HUES6 (cell line): ENCODE data around the gene PDZD2.
"Not testable (repeated sequence)": the region's sequence is repeated elsewhere in the genome, so short reads cannot be mapped to it uniquely, and the experiment has no call there.

Experiments
- H3K27ac ChIP-seq: 2 replicates; pipeline ENCODE4 v1.7.0; 2013; ENCODE audit warnings: low read depth, mild to moderate bottlenecking, low read length, inconsistent platforms
- H3K27me3 ChIP-seq: 2 replicates; pipeline ENCODE4 v1.6.1; 2013; ENCODE audit warnings: low read length; ENCODE audit not compliant: control insufficient read depth, insufficient read depth
- H3K36me3 ChIP-seq: 2 replicates; pipeline ENCODE4 v1.6.1; 2013; ENCODE audit warnings: low read length; ENCODE audit not compliant: control insufficient read depth, insufficient read depth
- H3K4me1 ChIP-seq: 2 replicates; pipeline ENCODE4 v1.6.1; 2013; ENCODE audit warnings: low read length; ENCODE audit not compliant: control insufficient read depth, insufficient read depth
- H3K4me3 ChIP-seq: 2 replicates; pipeline ENCODE4 v1.5.1; 2013; ENCODE audit warnings: low read depth, low read length
- H3K9ac ChIP-seq: one replicate; pipeline ENCODE4 v1.6.1; 2013; ENCODE audit warnings: mild to moderate bottlenecking, low read length
- H3K9me3 ChIP-seq: 2 replicates; pipeline ENCODE4 v1.6.1; 2013; ENCODE audit warnings: low read depth, low read length; ENCODE audit not compliant: control insufficient read depth, insufficient read depth

Gene PDZD2

GRCh38 chr5:32108167-32108566 is 469.2 kb downstream of the PDZD2 start:
- Histone ChIP-seq H3K9ac (no peak overlapping the region), H3K4me3 (no peak overlapping the region), H3K36me3 (peaks cover 92% of the 10 kb centered on the region), H3K9me3 (peaks cover 4% of the 10 kb centered on the region; the same call in 1 of the 2 replicates), H3K27me3 (no peaks in the 10 kb centered on the region), H3K27ac (no peak overlapping the region), H3K4me1 (no peaks in the 10 kb centered on the region)

- no peak overlapping the region for H3K9ac ChIP-seq
- peaks cover 90% of the 10 kb centered on the region for H3K36me3 ChIP-seq
- no peak overlapping the region for H3K27ac ChIP-seq
- no peaks in the 10 kb centered on the region for H3K4me1 ChIP-seq
- peaks cover 4% of the 10 kb centered on the region; the same call in 1 of the 2 replicates for H3K9me3 ChIP-seq
- no peaks in the 10 kb centered on the region for H3K27me3 ChIP-seq
- H3K4me3 ChIP-seq: no peak overlapping the region
Observed at GRCh38 chr5:32109236-32109635, 470.3 kb downstream of the PDZD2 start.

GRCh38 chr5:32110111-32110696 is 471.3 kb downstream of the PDZD2 start:
- Histone ChIP-seq H3K27ac (no peak overlapping the region), H3K27me3 (no peaks in the 10 kb centered on the region), H3K36me3 (peaks cover 80% of the 10 kb centered on the region), H3K9ac (no peak overlapping the region), H3K9me3 (peaks cover 4% of the 10 kb centered on the region; the same call in 1 of the 2 replicates), H3K4me3 (no peak overlapping the region), H3K4me1 (no peaks in the 10 kb centered on the region)

- H3K9me3 ChIP-seq: no peaks in the 10 kb centered on the region
- H3K9ac ChIP-seq: no peak overlapping the region
- H3K36me3 ChIP-seq: peaks cover 40% of the 10 kb centered on the region
- no peak overlapping the region for H3K4me3 ChIP-seq
- H3K27ac ChIP-seq: no peak overlapping the region
- H3K27me3 ChIP-seq: no peaks in the 10 kb centered on the region
- H3K4me1 ChIP-seq: no peaks in the 10 kb centered on the region
Observed at GRCh38 chr5:32115985-32116384, 477.1 kb downstream of the PDZD2 start.

GRCh38 chr5:32116574-32117313 is 477.8 kb downstream of the PDZD2 start:
- Histone ChIP-seq H3K27me3 (no peaks in the 10 kb centered on the region), H3K36me3 (peaks cover 41% of the 10 kb centered on the region), H3K27ac (no peak overlapping the region), H3K4me3 (no peak overlapping the region), H3K9ac (no peak overlapping the region), H3K4me1 (no peaks in the 10 kb centered on the region), H3K9me3 (no peaks in the 10 kb centered on the region)

GRCh38 chr5:32118922-32119321 is 480.0 kb downstream of the PDZD2 start:
- H3K27ac ChIP-seq, H3K4me3 ChIP-seq, H3K9me3 ChIP-seq, H3K27me3 ChIP-seq, H3K4me1 ChIP-seq, H3K9ac ChIP-seq: not testable (repeated sequence)
- H3K36me3 ChIP-seq: peaks cover 38% of the 10 kb centered on the region

GRCh38 chr5:32123058-32123805 is 484.3 kb downstream of the PDZD2 start:
- H3K27me3 ChIP-seq: no peaks in the 10 kb centered on the region
- no peak overlapping the region for H3K9ac ChIP-seq
- peaks cover 9% of the 10 kb centered on the region for H3K4me1 ChIP-seq
- no peak overlapping the region for H3K4me3 ChIP-seq
- peaks cover 56% of the 10 kb centered on the region for H3K36me3 ChIP-seq
- H3K9me3 ChIP-seq: no peaks in the 10 kb centered on the region
- H3K27ac ChIP-seq: no peak overlapping the region

- Histone ChIP-seq H3K27me3 (no peaks in the 10 kb centered on the region), H3K27ac (no peak overlapping the region), H3K9me3 (no peaks in the 10 kb centered on the region), H3K9ac (no peak overlapping the region), H3K4me3 (no peak overlapping the region), H3K4me1 (peaks cover 9% of the 10 kb centered on the region), H3K36me3 (peaks cover 57% of the 10 kb centered on the region)
Observed at GRCh38 chr5:32123889-32124676, 485.2 kb downstream of the PDZD2 start.

GRCh38 chr5:32126691-32127090 is 487.8 kb downstream of the PDZD2 start:
- Histone ChIP-seq H3K36me3 (peaks cover 48% of the 10 kb centered on the region), H3K9ac (no peak overlapping the region), H3K27ac (no peak overlapping the region), H3K4me1 (peaks cover 9% of the 10 kb centered on the region), H3K27me3 (no peaks in the 10 kb centered on the region), H3K4me3 (no peak overlapping the region), H3K9me3 (no peaks in the 10 kb centered on the region)

GRCh38 chr5:32127711-32128110 is 488.8 kb downstream of the PDZD2 start:
- no peak overlapping the region for H3K4me3 ChIP-seq
- H3K27me3 ChIP-seq: no peaks in the 10 kb centered on the region
- H3K36me3 ChIP-seq: peaks cover 40% of the 10 kb centered on the region
- H3K9ac ChIP-seq: no peak overlapping the region
- H3K9me3 ChIP-seq: no peaks in the 10 kb centered on the region
- H3K27ac ChIP-seq: no peak overlapping the region
- peaks cover 9% of the 10 kb centered on the region for H3K4me1 ChIP-seq
